GM19452 (cell line): Measurements from ENCODE around the gene FAM25A.

ENCODE experiments used
- ATAC-seq: cut with Tn5 transposase; IDR thresholded peaks from one replicate; pipeline ENCODE4 v1.9.1; 2021; ENCODE audit not compliant: unreplicated experiment

Gene FAM25A

DNA sequence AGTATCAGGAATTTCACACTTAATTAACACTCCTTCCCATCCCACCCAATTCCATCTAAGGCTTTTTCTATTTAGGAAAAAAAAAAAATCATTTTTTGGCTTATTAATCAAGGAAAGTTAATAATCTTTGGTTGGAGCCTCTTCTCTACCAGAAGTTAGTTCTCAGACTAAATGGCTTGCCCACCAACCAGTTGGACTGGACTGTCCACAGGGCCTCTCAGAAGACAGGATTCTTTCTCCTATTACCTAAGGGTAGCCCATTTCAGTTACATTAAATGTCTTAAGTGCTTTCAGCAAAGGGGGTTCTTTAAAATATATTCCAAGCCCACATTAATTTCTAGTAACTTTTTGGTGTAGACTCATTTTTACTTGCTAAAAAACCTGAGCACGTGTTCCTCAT is 39.3 kb downstream of the FAM25A start:
- no peak for ATAC-seq

DNA sequence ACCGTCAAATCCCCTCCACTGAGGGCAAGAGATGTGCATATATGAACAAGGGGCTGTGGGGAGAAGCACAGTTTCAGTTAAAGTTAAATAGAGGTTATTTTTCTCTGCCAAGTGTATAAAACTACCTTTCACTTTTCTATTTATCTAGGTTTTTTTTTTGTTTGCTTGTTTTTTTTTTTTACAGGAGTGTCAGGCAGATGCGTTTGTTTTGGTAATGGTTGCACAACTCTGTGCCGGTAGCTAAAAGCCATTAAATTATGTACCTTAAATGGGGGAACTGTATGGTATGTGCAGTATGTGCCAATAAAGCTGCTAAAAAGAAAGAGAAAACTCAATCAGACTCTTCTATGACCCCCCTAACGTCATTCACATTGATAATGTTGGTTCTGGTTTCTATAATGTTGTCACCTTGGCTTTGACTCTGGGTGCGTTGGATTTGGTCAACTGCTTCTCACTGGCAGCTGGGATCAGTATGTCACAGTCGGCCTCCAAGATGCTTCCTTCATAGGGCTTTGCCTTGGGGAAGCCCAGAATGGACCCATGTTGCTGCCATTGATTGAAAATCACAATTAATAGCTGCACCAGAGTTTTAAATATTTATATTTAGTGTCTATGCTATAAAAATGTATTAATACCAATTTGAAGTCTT is 40.3 kb downstream of the FAM25A start:
- ATAC-seq: no peak

DNA sequence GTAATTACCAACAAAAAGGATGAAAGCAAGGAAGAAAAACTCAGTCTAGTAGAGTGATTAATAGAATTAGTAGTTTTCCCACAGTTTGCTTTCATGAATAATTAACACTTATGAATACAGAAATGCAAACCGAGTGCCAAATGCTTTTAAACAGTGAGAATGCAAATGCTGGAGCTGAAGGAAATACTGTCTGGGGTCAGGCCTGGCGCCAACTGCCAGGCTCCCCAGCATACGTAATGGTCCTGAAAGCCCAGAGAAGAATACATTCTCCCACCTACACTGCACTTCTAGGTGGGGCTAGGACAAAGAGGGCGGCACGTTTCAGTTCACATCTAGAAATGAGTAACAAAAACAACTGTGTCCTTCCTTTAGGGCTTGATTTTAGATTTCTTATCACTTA is 44.6 kb downstream of the FAM25A start:
- no peak for ATAC-seq

DNA sequence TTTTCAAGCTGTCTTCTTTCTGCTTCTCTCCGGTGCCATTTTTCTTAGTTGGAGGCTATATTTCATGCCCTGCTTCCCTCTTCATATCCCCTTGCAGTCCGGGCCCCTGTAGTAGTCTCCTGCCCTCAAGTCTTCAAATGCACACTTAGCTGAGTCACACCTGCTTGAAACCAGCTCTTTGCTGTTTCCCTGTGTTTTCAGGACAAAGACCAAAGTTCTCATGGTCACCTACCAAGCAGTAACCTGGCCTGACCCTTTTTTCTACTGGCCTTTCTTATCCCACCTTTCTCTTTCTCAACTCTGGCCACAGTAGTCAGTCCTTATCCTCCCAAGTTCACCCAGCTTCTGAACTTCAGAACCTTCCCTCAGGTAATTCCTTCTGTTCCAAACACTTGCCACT is 46.1 kb downstream of the FAM25A start:
- no peak for ATAC-seq

DNA sequence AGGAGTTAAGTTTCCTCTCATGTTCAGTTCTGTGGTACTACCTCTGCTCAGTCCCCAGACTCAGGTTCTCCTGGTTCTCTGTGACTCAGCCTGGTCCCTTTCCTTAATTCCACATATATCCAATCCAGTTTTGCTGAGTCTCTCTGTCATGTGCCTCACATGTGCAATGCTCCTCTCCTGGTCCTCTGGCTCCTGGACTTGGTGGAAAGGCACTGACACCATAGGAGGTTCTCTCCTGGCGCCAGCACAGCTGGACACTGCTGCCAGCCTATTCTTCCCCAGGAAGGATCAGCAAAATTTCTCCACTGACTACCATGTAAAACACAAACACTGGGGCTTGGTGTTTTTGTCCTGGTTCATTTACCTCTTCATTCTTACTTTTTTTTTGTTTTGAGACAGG is 46.8 kb downstream of the FAM25A start:
- ATAC-seq: no peak

DNA sequence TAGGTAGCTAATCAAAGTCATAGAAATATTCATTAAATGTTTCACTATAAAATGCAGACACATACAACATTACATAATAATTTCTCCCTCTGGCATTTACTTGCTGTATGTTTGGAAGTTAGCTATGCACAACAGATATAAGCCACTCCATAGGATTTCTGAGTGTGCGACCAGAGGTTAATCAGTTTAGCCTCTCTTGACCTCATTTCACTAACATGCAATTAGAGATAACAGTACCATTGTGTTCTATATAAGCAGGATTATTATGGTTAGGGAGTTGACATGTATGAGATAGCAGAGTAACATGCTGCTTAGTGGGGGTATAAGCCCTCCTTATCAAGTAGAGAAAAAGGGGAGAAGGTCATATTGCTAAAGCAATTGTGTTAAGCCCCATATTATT is 48.2 kb downstream of the FAM25A start:
- ATAC-seq: no peak

DNA sequence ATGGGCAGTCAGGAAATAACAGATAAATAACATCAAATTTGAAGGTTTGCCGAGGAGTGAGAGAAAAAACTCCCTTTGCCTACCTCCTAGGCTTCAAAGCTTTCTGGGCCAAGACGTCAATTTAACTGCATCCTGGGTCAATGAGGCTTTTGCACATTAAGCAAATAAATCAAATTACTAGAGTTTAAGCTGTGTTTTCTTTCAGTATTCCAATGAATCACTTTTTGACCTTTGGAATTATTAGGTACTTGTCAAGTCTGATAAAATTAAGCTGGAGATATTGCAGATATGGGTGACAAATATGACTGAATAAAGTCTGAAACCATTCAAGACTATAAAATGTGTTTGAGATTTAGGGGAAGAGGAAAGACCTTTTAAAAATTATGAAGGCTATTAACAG is 52.4 kb downstream of the FAM25A start:
- ATAC-seq: no peak
